Measurements from ENCODE around the gene ADNP2. TPM values are rescaled to one million over a fixed set of nuclear protein-coding genes. Genes with fewer than 3 reads are reported as not detected.

ADNP2 gene
- total RNA-seq, 1 experiment from 2014 or later: 23.2 TPM

- no TSS peak for BruUV-seq (replicated peaks)
- no peaks in the 10 kb centered on the region for H3K9me2 ChIP-seq (replicated peaks; ENCODE audit: low read length)
- H4K20me1 ChIP-seq (ENCODE audit: low read length): no peaks in the 10 kb centered on the region; the same call in 1 of the 2 replicates
- peak; percentile 81 for DNase-seq
- intact Hi-C loops (cut with micrococcal nuclease): no loop called here
- ATAC-seq: peak; percentile 82
- POLR2A ChIA-PET (ENCODE audit: unreplicated experiment): no interaction called here
- H3K27me3 ChIP-seq (ENCODE audit: low read length): no peaks in the 10 kb centered on the region
- H3K4me2 ChIP-seq (ENCODE audit: low read length): no peak overlapping the region
- H3F3A ChIP-seq (ENCODE audit: low read length, unreplicated experiment): no peaks in the 10 kb centered on the region
- H3K79me2 ChIP-seq (ENCODE audit: low read length): no peaks in the 10 kb centered on the region
- H3K9ac ChIP-seq (ENCODE audit: low read length): no peak overlapping the region
- no peak overlapping the region for H3K27ac ChIP-seq (ENCODE audit: low read length)
- H2AFZ ChIP-seq (ENCODE audit: low read length): no peak overlapping the region
- TF ChIP-seq CTCF (conservative IDR thresholded peaks at IDR 0.05; ENCODE audit: low read depth, low read length): peak; percentile 89
- no peak for TF ChIP-seq EZH2 (IDR thresholded peaks at IDR 0.05; ENCODE audit: low read length, unreplicated experiment)
- H3K9me3 ChIP-seq (ENCODE audit: low read length): no peaks in the 10 kb centered on the region
- no peaks in the 10 kb centered on the region for H3K4me1 ChIP-seq (ENCODE audit: insufficient read depth, low read length)
- CTCF ChIA-PET: interaction anchor here (0.5 to 1.6 kb wide), 2 partner anchors 88 to 100 kb away, joined by 3 to 4 read pairs; no protein-coding TSS in a partner anchor
- H3K4me3 ChIP-seq (ENCODE audit: low read length): no peak overlapping the region
- H3K36me3 ChIP-seq (ENCODE audit: low read depth, low read length): no peaks in the 10 kb centered on the region; the same call in 1 of the 2 replicates
These were observed 48.8 kb downstream of the ADNP2 start for GRCh38 chr18:80157708-80158343.

GRCh38 chr18:80158365-80158764 lies 49.3 kb downstream of the ADNP2 start:
- no peaks in the 10 kb centered on the region for H3K4me1 ChIP-seq (ENCODE audit: insufficient read depth, low read length)
- intact Hi-C loops (cut with micrococcal nuclease): no loop called here
- H4K20me1 ChIP-seq (ENCODE audit: low read length): no peaks in the 10 kb centered on the region; the same call in 1 of the 2 replicates
- H3K4me2 ChIP-seq (ENCODE audit: low read length): no peak overlapping the region
- no peaks in the 10 kb centered on the region; the same call in 1 of the 2 replicates for H3K36me3 ChIP-seq (ENCODE audit: low read depth, low read length)
- no peak for DNase-seq
- H3K27ac ChIP-seq (ENCODE audit: low read length): no peak overlapping the region
- no peak overlapping the region for H3K9ac ChIP-seq (ENCODE audit: low read length)
- ATAC-seq: no peak
- no peak overlapping the region for H3K4me3 ChIP-seq (ENCODE audit: low read length)
- ChIA-PET POLR2A (ENCODE audit: unreplicated experiment) (no interaction called here), CTCF (interaction anchor here (1.6 kb wide), 1 partner anchor 99 kb away, joined by 4 read pairs; no protein-coding TSS in a partner anchor)
- no TSS peak for BruUV-seq (replicated peaks)
- H3F3A ChIP-seq (ENCODE audit: low read length, unreplicated experiment): no peaks in the 10 kb centered on the region
- TF ChIP-seq EZH2phosphoT487 (IDR thresholded peaks at IDR 0.05; ENCODE audit: borderline replicate concordance, low read length) (no peak), EZH2 (IDR thresholded peaks at IDR 0.05; ENCODE audit: low read length, unreplicated experiment) (no peak), CTCF (conservative IDR thresholded peaks at IDR 0.05; ENCODE audit: low read depth, low read length) (no peak)
- no peaks in the 10 kb centered on the region for H3K9me3 ChIP-seq (ENCODE audit: low read length)
- no peaks in the 10 kb centered on the region for H3K27me3 ChIP-seq (ENCODE audit: low read length)
- no peaks in the 10 kb centered on the region for H3K9me2 ChIP-seq (replicated peaks; ENCODE audit: low read length)
- H2AFZ ChIP-seq (ENCODE audit: low read length): no peak overlapping the region
- no peaks in the 10 kb centered on the region for H3K79me2 ChIP-seq (ENCODE audit: low read length)
